K562 (cell line): ENCODE data around the gene TSGA10.

Experiments used
- CTBP1 ChIP-seq: fragments of 450-650 bp; IDR thresholded peaks from 2 replicates; pipeline ENCODE4 v1.6.1; 2016; ENCODE audit warnings: borderline replicate concordance
- GABPA ChIP-seq: fragments of 200-800 bp; sonication (Bioruptor generic); conservative IDR thresholded peaks from 2 replicates; pipeline ENCODE4 v1.6.1; 2016; ENCODE audit warnings: low read depth, missing genetic modification characterization, missing compliant biosample characterization
- HDAC2 ChIP-seq: fragments of 450-650 bp; IDR thresholded peaks from 2 replicates; pipeline ENCODE4 v1.6.1; 2016; ENCODE audit warnings: mild to moderate bottlenecking
- NR2F6 ChIP-seq: fragments of 450-650 bp; formaldehyde crosslinking; IDR thresholded peaks from 2 replicates; pipeline ENCODE4 v1.4.0; 2020; ENCODE audit warnings: mild to moderate bottlenecking
- POLR2A ChIP-seq: fragments of 450-650 bp; conservative IDR thresholded peaks from 2 replicates; pipeline ENCODE4 v1.6.1; 2016
- RFX7 ChIP-seq: fragments of 250-450 bp; sonication (Bioruptor Pico); IDR thresholded peaks from 2 replicates; pipeline ENCODE4 v1.5.1; 2021; ENCODE audit warnings: mild to moderate bottlenecking
- SMAD3 ChIP-seq: fragments of 450-650 bp; formaldehyde crosslinking; conservative IDR thresholded peaks from 2 replicates; pipeline ENCODE4 v1.4.0; 2020; ENCODE audit warnings: mild to moderate bottlenecking
- TRIM24 ChIP-seq, 2 experiments: fragments of 450-650 bp; IDR thresholded peaks; 2 replicates each; pipeline ENCODE4 v1.6.1; 2016
- TF ChIP-seq, protein P1 (sequence below), 3 experiments: IDR thresholded peaks in 2 of 3; conservative IDR thresholded peaks in 1 of 3; 2 replicates each; pipeline ENCODE4 v1.5.1; 2011 to 2012; ENCODE audit warnings: low read length in 3 of 3, mild to moderate bottlenecking in 3 of 3, control low read depth in 2 of 3, improper control_type of control experiment in 1 of 3, inconsistent platforms in 1 of 3, low read depth in 1 of 3, mixed read lengths in 1 of 3, moderate library complexity in 1 of 3; ENCODE audit not compliant: insufficient read depth in 2 of 3
- TF ChIP-seq, protein P2 (sequence below): fragments of 250-450 bp; sonication (Bioruptor Pico); IDR thresholded peaks from 2 replicates; pipeline ENCODE4 v1.4.0; 2020; ENCODE audit warnings: mild to moderate bottlenecking, moderate library complexity
- TF ChIP-seq, protein P3 (sequence below): fragments of 250-450 bp; sonication (Bioruptor Pico); IDR thresholded peaks from 2 replicates; pipeline ENCODE4 v1.4.0; 2020; ENCODE audit warnings: mild to moderate bottlenecking

DNA sequence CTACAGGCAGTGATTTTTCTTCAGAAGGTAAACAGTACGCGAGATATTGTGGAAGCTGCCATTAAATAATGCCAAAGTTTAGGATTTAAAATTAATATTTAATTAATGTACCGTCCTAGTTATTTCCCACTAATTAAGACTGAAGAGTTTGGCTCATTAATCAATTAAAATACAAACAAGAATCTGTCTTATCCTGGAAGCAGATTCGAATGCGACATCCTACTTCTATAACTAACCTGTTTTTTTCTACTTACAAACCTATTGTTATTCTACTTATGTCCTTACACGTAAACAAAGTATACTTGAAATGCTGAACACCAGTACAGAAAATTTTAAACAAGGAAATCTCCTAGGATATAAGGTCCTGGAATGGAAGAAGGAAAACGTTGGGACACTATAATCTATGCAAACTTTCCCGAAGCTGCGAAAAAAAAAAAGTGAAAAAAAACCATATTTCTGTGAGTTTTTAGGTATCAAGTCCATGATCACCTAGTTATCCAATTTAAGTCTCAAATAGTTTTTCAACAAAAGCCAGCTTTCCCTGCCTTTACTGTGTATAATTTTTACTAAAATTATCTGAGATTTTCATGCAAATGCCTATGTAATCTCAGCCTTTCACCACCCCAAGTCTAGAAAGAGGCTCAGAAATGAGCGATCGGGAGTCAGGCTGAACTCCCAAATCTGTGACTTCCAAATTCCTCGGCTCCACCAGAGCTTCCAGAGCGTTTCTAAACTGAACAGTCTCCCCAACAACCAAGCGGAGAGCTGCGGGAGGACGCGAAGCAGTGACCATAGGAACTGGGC lies 14.5 kb downstream of the TSGA10 start:
- TF ChIP-seq, protein P1, sequence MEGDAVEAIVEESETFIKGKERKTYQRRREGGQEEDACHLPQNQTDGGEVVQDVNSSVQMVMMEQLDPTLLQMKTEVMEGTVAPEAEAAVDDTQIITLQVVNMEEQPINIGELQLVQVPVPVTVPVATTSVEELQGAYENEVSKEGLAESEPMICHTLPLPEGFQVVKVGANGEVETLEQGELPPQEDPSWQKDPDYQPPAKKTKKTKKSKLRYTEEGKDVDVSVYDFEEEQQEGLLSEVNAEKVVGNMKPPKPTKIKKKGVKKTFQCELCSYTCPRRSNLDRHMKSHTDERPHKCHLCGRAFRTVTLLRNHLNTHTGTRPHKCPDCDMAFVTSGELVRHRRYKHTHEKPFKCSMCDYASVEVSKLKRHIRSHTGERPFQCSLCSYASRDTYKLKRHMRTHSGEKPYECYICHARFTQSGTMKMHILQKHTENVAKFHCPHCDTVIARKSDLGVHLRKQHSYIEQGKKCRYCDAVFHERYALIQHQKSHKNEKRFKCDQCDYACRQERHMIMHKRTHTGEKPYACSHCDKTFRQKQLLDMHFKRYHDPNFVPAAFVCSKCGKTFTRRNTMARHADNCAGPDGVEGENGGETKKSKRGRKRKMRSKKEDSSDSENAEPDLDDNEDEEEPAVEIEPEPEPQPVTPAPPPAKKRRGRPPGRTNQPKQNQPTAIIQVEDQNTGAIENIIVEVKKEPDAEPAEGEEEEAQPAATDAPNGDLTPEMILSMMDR (IDR thresholded peaks at IDR 0.05 in 2 of 3, conservative IDR thresholded peaks at IDR 0.05 in 1 of 3; ENCODE audit: insufficient read depth in 2 of 3, low read depth in 1 of 3, low read length in 3 of 3): no peak
- TF ChIP-seq POLR2A (no peak), SMAD3 (no peak), CTBP1 (no peak), TRIM24 (IDR thresholded peaks at IDR 0.05) (no peak), RFX7 (CRISPR knock-in tag) (no peak), NR2F6 (CRISPR knock-in tag) (no peak), HDAC2 (no peak), GABPA (tag) (no peak)
- TF ChIP-seq, protein P2, sequence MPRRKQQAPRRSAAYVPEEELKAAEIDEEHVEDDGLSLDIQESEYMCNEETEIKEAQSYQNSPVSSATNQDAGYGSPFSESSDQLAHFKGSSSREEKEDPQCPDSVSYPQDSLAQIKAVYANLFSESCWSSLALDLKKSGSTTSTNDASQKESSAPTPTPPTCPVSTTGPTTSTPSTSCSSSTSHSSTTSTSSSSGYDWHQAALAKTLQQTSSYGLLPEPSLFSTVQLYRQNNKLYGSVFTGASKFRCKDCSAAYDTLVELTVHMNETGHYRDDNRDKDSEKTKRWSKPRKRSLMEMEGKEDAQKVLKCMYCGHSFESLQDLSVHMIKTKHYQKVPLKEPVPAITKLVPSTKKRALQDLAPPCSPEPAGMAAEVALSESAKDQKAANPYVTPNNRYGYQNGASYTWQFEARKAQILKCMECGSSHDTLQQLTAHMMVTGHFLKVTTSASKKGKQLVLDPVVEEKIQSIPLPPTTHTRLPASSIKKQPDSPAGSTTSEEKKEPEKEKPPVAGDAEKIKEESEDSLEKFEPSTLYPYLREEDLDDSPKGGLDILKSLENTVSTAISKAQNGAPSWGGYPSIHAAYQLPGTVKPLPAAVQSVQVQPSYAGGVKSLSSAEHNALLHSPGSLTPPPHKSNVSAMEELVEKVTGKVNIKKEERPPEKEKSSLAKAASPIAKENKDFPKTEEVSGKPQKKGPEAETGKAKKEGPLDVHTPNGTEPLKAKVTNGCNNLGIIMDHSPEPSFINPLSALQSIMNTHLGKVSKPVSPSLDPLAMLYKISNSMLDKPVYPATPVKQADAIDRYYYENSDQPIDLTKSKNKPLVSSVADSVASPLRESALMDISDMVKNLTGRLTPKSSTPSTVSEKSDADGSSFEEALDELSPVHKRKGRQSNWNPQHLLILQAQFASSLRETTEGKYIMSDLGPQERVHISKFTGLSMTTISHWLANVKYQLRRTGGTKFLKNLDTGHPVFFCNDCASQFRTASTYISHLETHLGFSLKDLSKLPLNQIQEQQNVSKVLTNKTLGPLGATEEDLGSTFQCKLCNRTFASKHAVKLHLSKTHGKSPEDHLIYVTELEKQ (CRISPR knock-in tag): no peak
- TF ChIP-seq, protein P3, sequence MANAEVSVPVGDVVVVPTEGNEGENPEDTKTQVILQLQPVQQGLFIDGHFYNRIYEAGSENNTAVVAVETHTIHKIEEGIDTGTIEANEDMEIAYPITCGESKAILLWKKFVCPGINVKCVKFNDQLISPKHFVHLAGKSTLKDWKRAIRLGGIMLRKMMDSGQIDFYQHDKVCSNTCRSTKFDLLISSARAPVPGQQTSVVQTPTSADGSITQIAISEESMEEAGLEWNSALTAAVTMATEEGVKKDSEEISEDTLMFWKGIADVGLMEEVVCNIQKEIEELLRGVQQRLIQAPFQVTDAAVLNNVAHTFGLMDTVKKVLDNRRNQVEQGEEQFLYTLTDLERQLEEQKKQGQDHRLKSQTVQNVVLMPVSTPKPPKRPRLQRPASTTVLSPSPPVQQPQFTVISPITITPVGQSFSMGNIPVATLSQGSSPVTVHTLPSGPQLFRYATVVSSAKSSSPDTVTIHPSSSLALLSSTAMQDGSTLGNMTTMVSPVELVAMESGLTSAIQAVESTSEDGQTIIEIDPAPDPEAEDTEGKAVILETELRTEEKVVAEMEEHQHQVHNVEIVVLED (CRISPR knock-in tag): no peak
